NCI-H2081 treated with DMSO at 0.1 percent for 48 hours (cell line): Measurements from ENCODE around the gene DUOX2.
"Not testable (repeated sequence)": the region's sequence is repeated elsewhere in the genome, so short reads cannot be mapped to it uniquely, and the experiment has no call there.

Source experiments
- DNase-seq: peaks from one replicate; lab custom pipeline; 2025; lab: John Stamatoyannopoulos, UW

The DUOX2 gene

DNA sequence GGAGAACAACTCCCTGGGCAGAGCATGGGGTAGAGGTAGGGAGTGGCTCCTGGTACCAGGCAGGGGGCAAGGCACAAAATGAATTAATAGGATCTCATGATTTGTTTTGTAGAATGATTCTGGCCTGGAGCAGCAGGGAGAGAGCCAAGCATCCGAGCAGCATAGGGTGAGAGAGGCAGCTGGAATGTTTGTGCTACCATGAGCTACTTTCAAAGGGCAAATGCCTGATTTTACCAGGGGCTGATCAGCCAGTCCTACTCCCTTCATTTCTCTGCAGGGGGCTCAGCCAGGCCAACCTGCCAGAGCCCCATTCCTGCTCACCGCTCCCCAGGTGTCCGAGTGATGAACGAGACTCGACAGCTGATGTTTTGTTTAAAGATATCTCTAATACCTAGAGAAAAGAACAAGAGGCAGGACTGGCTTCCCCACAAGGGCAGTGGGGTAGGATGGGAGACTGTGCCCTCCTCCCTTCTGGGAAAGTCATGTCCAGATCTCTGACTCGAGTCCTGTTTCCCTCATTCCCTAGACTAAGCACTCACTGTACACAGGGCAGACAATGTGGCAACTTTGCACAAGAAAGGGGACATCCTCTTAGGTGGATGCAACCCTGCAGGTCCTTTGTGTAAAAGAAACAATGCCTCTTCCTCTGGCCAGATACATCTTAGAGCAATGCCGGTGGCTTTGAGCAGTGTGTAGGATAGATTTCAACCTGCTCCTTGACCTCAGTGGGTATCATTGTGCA, 12.9 kb downstream of the DUOX2 start:
- DNase-seq, result no peak

DNA sequence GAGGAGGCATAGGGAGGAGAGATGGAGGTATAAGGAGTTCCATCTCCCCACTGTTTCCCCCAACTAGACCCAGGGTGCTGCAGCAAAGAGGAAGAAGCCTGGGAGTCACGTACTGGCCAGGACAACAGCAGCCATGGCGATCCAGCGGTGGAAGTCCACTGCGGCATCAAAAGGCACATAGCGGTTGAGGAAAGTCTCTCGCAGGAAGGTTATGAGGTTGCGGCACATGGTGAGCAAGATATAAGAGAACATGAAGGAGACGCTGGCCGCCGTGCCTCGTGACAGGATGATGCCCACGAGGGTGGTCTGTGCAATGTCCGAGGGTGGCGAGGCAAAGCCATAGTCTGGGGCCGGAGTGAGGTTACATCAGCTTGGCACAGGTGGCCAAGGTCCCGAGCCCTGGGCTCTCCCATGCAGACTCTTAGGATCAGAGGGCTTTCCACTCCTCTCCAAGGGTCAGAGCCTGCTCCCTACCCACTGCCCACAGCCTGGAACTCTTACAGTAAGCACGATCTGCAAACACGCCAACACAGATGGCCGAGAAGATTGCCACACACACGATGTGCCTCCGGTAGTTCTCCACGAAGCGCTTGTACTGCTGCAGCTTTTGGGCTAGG, 14.3 kb downstream of the DUOX2 start:
- DNase-seq, result no peak

DNA sequence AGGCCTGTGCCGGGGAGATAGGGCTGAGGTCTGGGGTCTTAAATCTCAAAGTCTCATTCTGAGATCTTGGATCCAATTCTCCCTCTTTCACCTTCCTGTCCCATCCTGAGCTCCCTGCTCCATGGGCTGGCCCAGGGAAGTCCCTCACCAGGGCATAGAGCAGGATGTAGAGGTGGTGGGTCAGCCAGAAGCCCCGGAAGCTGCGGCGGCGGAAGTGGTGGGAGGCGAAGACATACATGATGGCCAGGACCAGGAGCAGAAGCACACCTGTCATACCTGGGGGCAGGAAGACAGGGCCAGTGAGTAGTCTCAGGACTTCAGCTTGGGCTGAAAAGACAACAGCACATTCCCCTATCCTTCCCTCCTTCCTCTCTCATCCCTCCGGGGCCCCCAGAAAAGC, 16.5 kb downstream of the DUOX2 start:
- DNase-seq, result no peak

DNA sequence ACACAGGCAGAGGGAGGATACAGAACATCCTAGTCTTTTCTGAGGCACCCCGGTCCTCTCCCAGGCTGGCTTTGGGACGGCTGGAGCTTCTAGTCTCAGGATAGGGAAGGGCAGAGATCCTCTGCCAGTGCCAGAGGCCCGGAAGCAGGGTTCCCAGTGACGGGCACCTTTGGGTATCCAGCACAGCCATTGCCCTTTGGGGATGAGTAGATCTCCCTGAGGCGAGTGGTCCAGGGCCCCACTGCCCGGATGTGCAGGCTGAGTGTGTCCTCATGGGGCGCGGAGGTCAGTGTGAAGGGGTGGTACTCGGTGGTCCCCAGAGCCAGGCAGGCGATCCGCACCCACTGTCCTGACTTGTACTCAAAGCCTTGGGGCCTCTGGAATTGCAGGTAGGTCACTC, 18.3 kb downstream of the DUOX2 start:
- DNase-seq, result no peak

DNA sequence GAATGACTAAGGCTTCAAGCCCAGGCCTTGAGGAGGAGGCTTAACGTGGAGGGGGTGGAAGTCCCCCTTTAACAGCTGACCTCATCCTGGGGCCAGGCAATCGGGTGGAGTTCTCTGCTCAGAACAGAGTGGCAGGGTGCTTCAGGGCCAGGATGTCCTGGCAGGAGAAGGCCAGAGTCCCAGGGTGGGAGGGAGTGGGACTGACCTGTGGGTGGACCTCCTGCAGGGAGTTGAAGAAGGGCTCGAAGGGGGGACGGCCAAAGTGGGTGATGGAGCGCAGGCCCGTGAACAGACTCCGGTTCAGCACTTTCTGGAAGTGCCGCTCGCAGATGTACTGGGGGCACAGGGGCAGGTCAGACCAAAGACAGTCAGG, 19.6 kb downstream of the DUOX2 start:
- no peak for DNase-seq

DNA sequence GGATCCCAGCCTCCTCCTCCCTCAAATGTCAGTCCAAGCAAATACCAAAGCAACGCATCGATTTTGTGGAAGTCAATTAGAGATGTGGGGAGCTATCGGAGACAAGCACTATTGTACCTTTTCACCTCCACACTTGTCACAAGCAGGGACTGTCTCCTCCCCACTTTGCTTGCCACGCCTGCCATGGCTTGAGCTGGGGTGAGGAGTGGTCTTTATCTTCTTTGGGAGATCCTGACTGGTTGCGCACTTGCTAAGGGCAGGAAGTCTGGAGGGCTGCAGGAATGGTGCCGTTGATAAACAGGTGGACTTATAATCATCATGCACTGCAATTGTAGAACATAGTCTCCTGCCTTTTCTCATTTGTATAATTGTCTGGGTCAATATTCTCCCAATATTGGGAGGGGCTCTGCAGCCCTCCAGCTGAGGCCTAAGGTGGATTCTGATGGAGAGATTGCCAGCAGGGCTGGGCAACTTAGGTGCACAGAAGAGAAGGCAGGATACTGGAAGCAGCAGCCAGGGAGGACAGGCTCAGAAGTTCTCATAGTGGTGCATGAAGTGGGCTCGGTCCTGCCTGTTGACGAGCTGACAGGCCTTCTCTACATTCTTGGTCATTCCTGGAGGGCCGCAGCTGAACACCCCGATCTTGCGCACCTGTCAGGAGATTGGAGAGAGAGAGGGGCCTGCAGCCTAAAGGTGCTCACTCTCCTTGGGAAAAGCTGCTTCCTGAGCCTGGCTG, 20.2 kb downstream of the DUOX2 start:
- no peak for DNase-seq

DNA sequence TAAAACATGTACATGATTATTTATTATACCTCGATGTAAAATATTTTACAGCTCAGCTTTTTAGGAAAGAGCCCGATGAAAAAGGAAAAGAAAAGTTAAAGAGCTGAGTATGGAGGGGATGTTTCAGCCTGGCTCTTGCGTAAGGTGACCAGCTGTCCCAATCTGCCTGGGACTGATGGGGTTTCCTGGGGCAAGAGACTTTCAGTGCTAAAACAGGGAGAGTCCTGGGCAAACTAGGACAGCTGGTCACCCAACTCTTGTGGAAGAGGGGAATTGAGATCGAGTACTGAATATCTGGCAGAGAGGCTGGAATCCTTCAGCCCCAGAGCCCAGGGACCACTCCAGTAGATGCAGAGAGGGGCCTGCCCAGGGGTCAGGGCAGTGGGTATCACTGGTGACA, 21.0 kb downstream of the DUOX2 start:
- no peak for DNase-seq

DNA sequence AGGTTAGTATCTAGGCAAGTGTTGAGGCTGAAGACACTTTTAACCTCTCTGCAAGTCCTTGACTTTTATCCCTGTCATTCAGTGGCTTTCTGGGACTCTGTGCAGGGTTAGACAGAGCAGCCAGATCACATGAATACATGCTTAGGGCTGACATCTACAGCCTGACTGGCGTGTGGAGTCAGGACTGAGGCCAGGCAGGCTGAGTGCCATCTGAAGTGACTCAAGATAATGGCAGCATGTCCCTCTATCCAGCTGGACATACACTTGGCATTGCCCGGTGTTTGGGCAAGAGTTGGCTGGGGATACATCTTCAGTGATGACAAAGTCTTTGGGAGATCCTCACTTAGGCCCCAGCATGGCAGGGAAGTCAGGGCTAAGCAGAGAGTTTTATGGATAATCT, 22.4 kb downstream of the DUOX2 start:
- DNase-seq, result no peak

DNA sequence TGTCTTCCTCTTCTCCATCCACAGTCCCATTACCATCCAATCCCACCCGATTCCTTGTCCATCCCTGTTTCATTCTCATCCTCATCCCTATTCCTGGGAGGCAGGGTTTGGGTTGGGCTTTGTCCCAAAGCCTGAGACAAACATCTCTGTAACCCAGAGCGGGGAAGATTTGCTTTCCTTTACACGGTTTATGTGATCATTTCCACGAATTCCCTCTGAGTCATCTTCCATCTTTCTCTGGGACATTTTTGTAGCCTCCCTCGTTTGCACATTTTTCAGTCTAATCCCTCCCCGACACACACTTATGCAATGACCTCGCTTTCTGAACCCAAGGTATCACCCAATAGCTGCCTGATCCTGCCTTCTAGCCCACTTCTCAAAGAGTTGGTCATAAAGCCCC, 22.8 kb downstream of the DUOX2 start:
- no peak for DNase-seq

DNA sequence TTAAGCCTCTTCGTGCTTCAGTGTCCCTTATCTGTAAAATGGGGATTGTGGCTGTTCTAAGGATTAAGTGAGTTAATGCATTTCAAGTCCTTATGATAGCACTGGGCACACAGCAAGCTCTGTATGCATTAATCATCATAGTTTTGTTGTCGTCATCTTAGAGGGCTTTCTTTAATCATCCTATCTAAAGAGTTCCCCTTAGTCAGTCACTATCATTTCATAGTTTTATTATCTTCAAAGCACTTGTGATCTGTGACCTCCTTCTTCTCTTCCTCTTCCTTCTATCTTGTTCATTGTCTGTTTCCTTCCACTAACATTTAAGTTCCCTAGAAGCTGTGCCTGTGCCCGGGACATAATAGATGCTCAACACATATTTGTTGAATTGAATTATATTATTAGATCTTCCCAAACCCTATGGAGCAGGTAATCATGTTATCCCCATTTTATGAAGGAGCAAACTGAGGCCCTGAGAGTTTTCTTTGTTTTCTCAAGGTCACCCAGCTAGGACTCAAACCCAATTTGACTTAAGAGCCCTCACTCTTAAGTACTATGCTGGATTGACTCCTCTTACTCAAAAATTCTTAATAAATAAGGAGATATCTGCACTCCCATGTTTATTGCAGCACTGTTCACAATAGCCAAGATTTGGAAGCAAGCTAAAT, 24.1 kb downstream of the DUOX2 start:
- no peak for DNase-seq

DNA sequence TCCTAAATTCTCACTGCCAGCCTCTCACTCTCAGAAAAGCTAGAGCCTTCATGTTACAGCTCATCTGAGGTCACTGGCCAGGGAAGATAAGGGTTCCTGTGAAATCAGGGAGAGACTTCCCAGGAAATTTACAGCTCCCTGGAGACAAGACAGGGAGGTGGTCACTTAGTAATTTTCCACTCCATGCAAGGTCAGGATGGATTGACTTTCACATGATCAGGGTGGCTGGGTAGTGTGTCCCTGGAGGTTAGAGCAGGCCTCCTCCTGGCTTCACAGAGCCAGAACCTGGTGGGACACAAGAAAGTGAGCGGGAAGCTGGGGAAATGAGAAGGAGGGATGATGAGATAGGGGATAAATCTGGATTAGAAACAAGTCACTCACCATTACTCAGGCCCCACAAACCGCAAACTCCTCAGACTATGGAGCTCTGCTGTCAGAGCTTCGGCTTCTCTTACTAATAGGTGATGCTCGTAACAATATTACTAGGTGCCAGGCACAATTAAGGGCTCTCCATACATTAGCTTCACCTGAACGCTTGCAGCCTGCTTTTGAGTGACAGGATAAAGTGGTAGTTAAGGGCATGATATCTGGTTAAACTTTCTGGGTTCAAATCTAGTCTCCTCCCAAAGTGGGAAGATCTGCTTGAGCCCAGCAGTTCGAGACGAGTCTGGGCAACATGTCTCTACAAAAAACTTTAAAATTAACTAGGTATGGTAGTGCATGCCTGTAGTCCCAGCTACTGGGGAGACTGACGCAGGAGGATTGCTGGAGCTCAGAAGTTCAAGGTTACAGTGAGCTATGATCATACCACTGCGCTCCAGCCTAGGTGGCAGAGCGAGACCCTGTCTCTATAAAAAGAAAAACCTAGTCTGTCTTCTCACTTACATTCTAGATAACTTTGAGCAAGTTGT, 24.9 kb downstream of the DUOX2 start:
- DNase-seq, result no peak

DNA sequence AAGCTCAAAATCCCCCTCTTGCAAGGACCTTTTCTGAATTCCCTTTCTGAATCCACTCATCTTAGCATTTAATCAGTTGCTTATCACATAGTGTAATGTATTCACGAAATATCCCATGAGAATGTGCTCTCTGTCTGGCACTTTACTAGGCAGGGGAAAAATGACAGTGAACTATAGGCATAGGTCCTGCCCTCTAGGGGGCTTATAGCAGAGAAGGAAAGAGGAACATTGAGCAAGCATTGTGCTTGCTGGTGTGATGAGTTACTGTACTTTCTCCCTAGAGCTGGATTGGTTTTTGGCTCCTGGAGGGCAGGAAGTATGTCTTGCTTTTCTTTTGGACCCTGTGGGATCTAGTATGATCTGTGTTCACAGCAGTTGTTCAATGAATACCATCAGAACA, 26.5 kb downstream of the DUOX2 start:
- no peak for DNase-seq

DNA sequence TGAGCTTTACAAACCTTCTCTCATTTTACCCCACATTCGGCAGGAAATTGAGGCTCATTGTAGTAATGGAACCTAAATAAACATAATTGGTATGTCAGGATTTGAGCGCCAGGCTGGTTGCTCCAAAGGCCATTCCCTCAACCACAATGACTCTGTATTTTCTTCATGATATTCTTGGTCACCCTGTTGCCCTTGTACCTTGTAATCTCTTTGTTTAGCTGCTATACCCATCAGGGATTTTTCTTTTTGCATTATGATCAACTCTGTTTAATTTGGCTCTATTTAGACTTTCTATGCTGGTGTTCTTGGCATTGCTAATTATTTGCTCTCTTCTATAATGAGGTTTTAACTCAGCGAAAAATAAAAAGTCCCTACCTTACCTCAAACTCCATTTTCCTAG, 29.8 kb downstream of the DUOX2 start:
- no peak for DNase-seq

DNA sequence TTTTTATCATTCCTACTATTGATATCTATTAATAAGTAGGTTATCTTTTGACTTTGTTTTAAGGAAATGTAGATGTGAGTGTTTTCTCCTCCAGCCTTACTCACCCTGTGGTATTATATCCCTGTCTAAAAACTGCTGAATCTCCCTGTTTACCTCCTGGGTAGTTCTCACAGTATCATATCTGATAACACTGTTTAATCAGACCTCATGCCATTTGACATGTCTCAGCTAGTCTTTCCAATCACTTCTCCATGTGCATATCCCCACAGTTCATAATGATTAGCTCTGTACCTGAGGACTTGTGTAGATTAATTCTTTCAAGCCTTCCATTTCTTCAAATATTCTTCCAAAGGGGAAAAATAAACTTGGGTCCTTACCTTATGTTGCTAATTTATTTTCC, 30.7 kb downstream of the DUOX2 start:
- DNase-seq, result no peak

DNA sequence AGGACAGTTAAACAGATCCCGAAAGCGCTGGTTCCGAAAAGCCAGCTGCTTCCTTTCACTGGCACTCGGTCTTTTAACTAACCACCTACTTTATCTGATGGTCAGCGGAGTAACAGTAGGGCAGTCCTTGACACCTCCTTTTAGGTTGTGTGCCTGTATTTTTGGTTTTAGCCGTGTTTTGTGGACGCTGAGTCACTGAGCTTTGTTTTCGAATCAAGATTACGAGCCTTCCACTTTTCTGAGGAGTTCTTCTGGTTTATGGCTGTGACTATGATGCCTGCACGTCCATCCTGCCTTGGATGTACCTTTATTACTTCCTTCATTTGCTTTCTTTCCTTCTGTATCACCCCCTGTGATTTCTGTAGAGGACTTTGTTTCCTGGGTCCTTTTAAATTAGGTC, 31.6 kb downstream of the DUOX2 start:
- not testable (repeated sequence) for DNase-seq

DNA sequence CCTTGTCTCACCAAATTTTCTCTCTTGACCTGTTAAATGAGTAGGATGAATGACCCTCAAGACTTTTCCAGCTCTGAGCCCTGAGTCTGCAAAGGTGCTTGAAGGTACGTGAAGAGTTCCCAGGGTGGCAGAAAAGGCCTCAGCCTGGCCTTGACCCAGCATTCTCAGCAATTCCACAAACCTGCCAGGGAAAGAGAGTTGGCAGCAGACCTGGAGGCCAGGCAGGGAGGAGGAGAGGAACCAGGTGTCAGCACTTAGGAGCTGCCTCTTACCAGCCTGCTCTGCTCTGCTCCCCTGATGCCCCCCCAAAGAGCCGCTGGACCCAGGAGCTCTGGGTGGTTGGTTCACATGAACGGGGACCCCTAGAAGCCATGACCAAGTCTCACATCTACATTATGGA, 33.4 kb downstream of the DUOX2 start:
- DNase-seq, result not testable (repeated sequence)

DNA sequence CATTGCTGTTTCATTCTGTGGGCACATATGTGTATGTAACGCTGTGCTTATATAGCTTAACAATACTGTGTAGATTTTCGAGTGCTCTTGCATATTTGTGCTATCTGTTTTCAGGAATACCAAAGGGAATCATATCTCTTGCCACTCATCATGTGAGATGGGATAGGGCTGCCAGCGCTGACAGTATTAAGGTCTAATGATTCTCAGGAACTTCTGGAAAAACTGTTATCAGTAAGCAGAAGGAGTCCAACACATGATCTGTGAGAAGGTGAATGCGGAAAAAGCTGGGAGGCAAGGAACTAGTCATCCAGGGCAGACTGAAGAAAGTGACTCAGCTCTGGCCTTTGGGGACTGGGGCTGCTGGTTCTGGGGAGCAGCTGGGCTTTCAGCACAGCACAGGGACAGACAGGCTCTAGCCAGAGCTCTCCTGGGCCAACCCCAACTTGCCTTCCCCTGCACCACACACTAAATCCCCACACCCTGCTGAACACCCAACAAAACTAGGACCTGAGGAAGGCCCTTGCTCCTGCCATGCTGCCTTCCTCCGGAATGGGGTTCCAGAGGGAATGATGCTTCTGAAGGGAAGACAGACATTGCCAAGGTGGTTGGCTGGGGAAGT, 34.2 kb downstream of the DUOX2 start:
- DNase-seq, result not testable (repeated sequence)

DNA sequence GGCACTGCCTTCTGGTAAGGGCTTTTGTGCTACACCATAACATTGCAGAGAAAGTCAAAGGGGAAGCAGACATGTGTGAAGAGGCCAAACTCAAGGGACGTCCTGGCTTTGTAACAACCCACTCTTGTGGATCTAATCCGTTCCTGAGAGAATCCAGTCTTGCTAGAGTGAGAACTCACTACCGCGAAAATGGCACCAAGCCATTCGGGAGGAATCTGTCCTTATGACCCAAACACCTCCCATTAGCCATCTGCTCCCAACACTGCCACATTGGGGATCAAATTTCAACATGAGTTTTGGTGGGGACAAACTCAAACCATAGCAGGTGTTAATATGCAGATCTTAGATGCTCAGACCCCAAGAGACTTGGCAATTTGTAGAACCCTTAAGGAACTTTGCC, 34.8 kb downstream of the DUOX2 start:
- not testable (repeated sequence) for DNase-seq

DNA sequence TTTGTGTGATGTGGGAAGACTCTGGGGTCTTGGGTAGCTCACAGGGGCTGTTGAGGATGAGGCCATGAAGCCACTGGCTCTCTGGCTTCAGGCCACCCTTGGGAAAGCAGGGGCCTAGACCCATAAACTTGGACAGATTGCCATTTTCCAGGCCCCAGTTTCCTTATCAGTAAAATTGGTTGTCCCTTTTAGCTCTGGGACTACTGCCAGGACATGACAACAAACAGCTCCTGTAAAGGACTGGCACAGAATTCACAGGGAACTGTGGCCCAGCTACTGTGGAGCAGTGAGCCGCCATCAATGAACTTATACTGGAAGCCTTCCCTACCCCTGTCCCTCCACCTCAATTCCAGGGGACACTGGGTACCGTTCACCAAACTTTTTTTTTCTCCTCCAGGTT, 36.6 kb downstream of the DUOX2 start:
- not testable (repeated sequence) for DNase-seq

DNA sequence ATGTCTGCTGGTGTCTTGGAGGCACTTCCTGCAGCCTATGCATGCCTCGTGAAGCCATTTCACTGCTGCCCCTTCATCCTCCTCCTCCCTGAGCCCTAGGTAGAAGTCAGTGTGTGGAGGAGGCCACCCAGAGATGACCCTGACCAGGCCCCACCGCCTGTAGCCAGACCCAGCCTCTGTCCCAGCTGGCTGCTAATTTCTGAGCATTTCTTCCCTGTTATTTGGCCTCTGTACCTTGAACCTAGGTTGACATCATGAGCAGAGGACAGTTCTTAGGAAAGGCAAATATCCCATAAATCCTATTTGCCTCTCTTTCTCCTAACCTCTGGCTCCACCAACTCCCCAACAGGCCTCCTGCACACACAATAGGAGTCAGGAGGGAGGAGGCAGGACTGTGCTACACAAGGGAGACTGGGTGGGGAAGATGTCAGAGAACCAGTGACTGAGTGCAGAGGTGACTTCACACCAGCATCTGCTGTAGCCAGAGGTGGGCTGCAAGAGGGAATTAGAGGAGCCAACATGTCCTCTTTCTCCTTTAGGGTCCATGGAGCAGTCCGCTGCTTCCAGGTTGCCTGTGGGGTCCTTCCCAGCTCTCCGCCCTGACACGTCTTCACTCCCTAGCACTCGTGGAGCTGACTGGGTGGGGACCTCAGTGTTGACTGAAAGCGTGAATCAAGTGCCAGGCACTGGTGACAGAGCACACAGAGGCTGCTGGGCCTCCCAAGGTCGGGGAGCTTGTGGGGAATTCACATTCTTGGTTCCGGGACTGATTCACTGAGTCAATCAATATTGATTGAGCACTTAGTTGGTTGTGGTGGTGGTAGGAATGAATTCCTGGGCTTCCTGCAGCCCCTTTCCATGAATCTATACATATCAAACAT, 38.3 kb downstream of the DUOX2 start:
- not testable (repeated sequence) for DNase-seq
